Mesothelial cell of epicardium (in vitro differentiated cells): ENCODE data around the gene AFAP1L1. TPM values are rescaled to one million over a fixed set of nuclear protein-coding genes. Genes with fewer than 3 reads are reported as not detected.

Experiments
- DNase-seq, 2 experiments: peaks; one replicate each; pipeline ENCODE4 v3.0.0; 2021; ENCODE audit warnings: low spot score in 2 of 2; ENCODE audit not compliant: unreplicated experiment in 2 of 2
- H3K27ac Mint-ChIP-seq: 2 replicates; pipeline ENCODE4 v1.8.0; 2021; ENCODE audit warnings: mixed read lengths
- H3K27me3 Mint-ChIP-seq: 2 replicates; pipeline ENCODE4 v1.8.0; 2021; ENCODE audit warnings: low read depth, mixed read lengths
- H3K36me3 Mint-ChIP-seq: 2 replicates; pipeline ENCODE4 v1.8.0; 2021; ENCODE audit warnings: mixed read lengths
- H3K4me1 Mint-ChIP-seq: 2 replicates; pipeline ENCODE4 v1.8.0; 2021; ENCODE audit warnings: mixed read lengths
- H3K4me3 Mint-ChIP-seq: 2 replicates; pipeline ENCODE4 v1.8.0; 2021; ENCODE audit warnings: mild to moderate bottlenecking, moderate library complexity, mixed read lengths
- H3K9me3 Mint-ChIP-seq: 2 replicates; pipeline ENCODE4 v1.8.0; 2021; ENCODE audit warnings: mixed read lengths
- CTCF ChIP-seq: fragments of 200-600 bp; sonication (generic); IDR thresholded peaks from one replicate; pipeline ENCODE4 v1.5.0; 2021; ENCODE audit warnings: antibody characterized with exemption; ENCODE audit not compliant: unreplicated experiment
- total RNA-seq: library from RNA; stranded (reverse); gene quantifications from 3 replicates; pipeline ENCODE4 v1.2.1, GENCODE V29; 2021

The AFAP1L1 gene
- total RNA-seq, 1 donor from 2014 or later = 0.63 TPM

- H3K4me3 Mint-ChIP-seq = no peak overlapping the region
- H3K27ac Mint-ChIP-seq = no peak overlapping the region
- no peak for DNase-seq
- no peaks in the 10 kb centered on the region for H3K4me1 Mint-ChIP-seq
- H3K27me3 Mint-ChIP-seq = peaks cover 92% of the 10 kb centered on the region
- no peaks in the 10 kb centered on the region for H3K36me3 Mint-ChIP-seq
- H3K9me3 Mint-ChIP-seq = no peaks in the 10 kb centered on the region
- TF ChIP-seq CTCF = no peak
Measured at GRCh38 chr5:149240354-149240998, 31.2 kb upstream of the AFAP1L1 start.

- no peak overlapping the region for H3K27ac Mint-ChIP-seq
- peaks cover 7% of the 10 kb centered on the region for H3K9me3 Mint-ChIP-seq
- DNase-seq = no peak
- TF ChIP-seq CTCF = no peak
- no peak overlapping the region for H3K4me3 Mint-ChIP-seq
- H3K36me3 Mint-ChIP-seq = no peaks in the 10 kb centered on the region
- peaks cover 92% of the 10 kb centered on the region for H3K27me3 Mint-ChIP-seq
- no peaks in the 10 kb centered on the region for H3K4me1 Mint-ChIP-seq
Measured at GRCh38 chr5:149242339-149242738, 29.3 kb upstream of the AFAP1L1 start.

- Mint-ChIP-seq H3K27me3 (peaks cover 71% of the 10 kb centered on the region), H3K4me1 (no peaks in the 10 kb centered on the region), H3K36me3 (no peaks in the 10 kb centered on the region), H3K27ac (no peak overlapping the region), H3K9me3 (peaks cover 7% of the 10 kb centered on the region), H3K4me3 (no peak overlapping the region)
- TF ChIP-seq CTCF = no peak
- no peak for DNase-seq
Measured at GRCh38 chr5:149246906-149247305, 24.8 kb upstream of the AFAP1L1 start.

- Mint-ChIP-seq H3K4me1 (no peaks in the 10 kb centered on the region), H3K4me3 (no peak overlapping the region), H3K27ac (no peak overlapping the region), H3K9me3 (peaks cover 7% of the 10 kb centered on the region), H3K36me3 (no peaks in the 10 kb centered on the region), H3K27me3 (peaks cover 70% of the 10 kb centered on the region)
- TF ChIP-seq CTCF = no peak
- no peak for DNase-seq
Measured at GRCh38 chr5:149247726-149248125, 23.9 kb upstream of the AFAP1L1 start.

- H3K4me3 Mint-ChIP-seq = no peak overlapping the region
- no peak for TF ChIP-seq CTCF
- H3K9me3 Mint-ChIP-seq = peaks cover 7% of the 10 kb centered on the region
- H3K4me1 Mint-ChIP-seq = no peaks in the 10 kb centered on the region
- H3K27me3 Mint-ChIP-seq = peaks cover 67% of the 10 kb centered on the region
- DNase-seq = no peak
- H3K36me3 Mint-ChIP-seq = no peaks in the 10 kb centered on the region
- no peak overlapping the region for H3K27ac Mint-ChIP-seq
Measured at GRCh38 chr5:149251546-149251945, 20.1 kb upstream of the AFAP1L1 start.

GRCh38 chr5:149254506-149254905, 17.2 kb upstream of the AFAP1L1 start:
- H3K27ac Mint-ChIP-seq = no peak overlapping the region
- no peak for TF ChIP-seq CTCF
- no peak overlapping the region for H3K4me3 Mint-ChIP-seq
- H3K36me3 Mint-ChIP-seq = no peaks in the 10 kb centered on the region
- H3K4me1 Mint-ChIP-seq = no peaks in the 10 kb centered on the region
- H3K9me3 Mint-ChIP-seq = no peaks in the 10 kb centered on the region
- DNase-seq = peak in 1 of 2 experiments; percentile 51
- H3K27me3 Mint-ChIP-seq = peaks cover 73% of the 10 kb centered on the region
